ENCODE results near the gene PSMC3.
A peak's percentile ranks its signal among the peaks of the same experiment; 100 is the strongest.

Gene PSMC3

GRCh38 chr11:47426062-47426956 lies at the start of gene PSMC3:
PSMC3 (minus strand) TSS chr11:47426439; CDS start chr11:47426279, 160 bp downstream.
- peak within 1 kb of the TSS; percentile 71 to 98 for H3K4me3 ChIP-seq (ENCODE audit: low read length in 2 of 2)
- peaks cover 18% of the 10 kb centered on the region for H3K4me1 ChIP-seq (ENCODE audit: control insufficient read depth, insufficient read depth, low read length)
- peak within 1 kb of the TSS; percentile 83 to 96 for H3K9ac ChIP-seq (ENCODE audit: low read length in 2 of 2)

GRCh38 chr11:47470671-47471070 lies 44.4 kb upstream of the PSMC3 start:
- Histone ChIP-seq H3K9ac (ENCODE audit: low read length in 2 of 2) (no peak overlapping the region), H3K36me3 (ENCODE audit: control insufficient read depth in 2 of 2, insufficient read depth in 2 of 2, low read length in 2 of 2) (peaks cover 49 to 54% of the 10 kb centered on the region in 2 donors), H3K4me3 (ENCODE audit: low read length in 2 of 2) (no peak overlapping the region), H3K4me1 (ENCODE audit: control insufficient read depth, insufficient read depth, low read length) (peaks cover 41% of the 10 kb centered on the region), H3K27ac (ENCODE audit: low read length) (peak overlapping the region; percentile 41), H3K27me3 (ENCODE audit: control insufficient read depth in 1 of 2, insufficient read depth in 2 of 2, low read length in 2 of 2) (no peaks in the 10 kb centered on the region), H3K9me3 (ENCODE audit: control insufficient read depth in 2 of 2, low read length in 2 of 2) (no peaks in the 10 kb centered on the region)

More at GRCh38 chr11:47426062-47426956, at the start of gene PSMC3:
- H3K9me3 ChIP-seq (ENCODE audit: control insufficient read depth in 2 of 2, low read length in 2 of 2) = no peaks in the 10 kb centered on the region
- peaks cover 17 to 23% of the 10 kb centered on the region in 2 donors for H3K36me3 ChIP-seq (ENCODE audit: control insufficient read depth in 2 of 2, insufficient read depth in 2 of 2, low read length in 2 of 2)
- no peaks in the 10 kb centered on the region for H3K27me3 ChIP-seq (ENCODE audit: control insufficient read depth in 1 of 2, insufficient read depth in 2 of 2, low read length in 2 of 2)
- peak within 1 kb of the TSS; percentile 89 for H3K27ac ChIP-seq (ENCODE audit: low read length)

- no peaks in the 10 kb centered on the region for H3K9me3 ChIP-seq (ENCODE audit: control insufficient read depth in 2 of 2, low read length in 2 of 2)
- H3K9ac ChIP-seq (ENCODE audit: low read length in 2 of 2) = no peak overlapping the region
- no peak overlapping the region for H3K4me3 ChIP-seq (ENCODE audit: low read length in 2 of 2)
- no peaks in the 10 kb centered on the region for H3K27me3 ChIP-seq (ENCODE audit: control insufficient read depth in 1 of 2, insufficient read depth in 2 of 2, low read length in 2 of 2)
- H3K27ac ChIP-seq (ENCODE audit: low read length) = peak overlapping the region; percentile 76
- H3K4me1 ChIP-seq (ENCODE audit: control insufficient read depth, insufficient read depth, low read length) = peaks cover 46% of the 10 kb centered on the region
- peaks cover 40 to 48% of the 10 kb centered on the region in 2 donors for H3K36me3 ChIP-seq (ENCODE audit: control insufficient read depth in 2 of 2, insufficient read depth in 2 of 2, low read length in 2 of 2)
Measured at GRCh38 chr11:47469361-47470179, 43.3 kb upstream of the PSMC3 start.

DNA sequence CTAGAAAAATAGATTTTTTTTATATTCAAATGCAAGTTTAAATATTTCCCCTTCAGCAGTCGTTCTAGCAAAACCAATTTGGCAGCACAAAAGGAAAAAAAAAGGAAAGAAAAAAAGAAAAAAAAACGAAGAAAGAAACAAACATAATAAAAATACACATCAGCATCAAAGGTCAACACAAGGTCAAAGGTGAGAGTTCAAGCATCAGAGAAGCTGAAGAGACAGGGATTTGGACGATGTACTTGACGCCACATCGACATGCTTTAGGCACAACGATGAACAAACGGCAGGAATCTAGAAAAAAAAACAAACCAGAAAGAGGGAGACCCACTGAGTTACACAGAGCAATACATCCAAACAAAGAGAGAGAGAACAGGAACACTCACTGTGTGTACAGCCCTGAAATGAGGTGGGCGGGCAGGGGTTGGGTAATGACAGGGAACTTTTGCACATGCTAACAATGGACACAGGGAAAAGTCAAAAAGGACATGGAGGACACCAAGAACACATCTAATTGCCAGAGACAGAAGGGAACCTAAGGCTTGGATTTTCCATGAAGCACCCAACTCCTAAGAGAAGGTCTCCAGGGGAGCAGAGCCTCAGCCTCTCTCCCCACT lies 42.5 kb upstream of the PSMC3 start:
- peak overlapping the region; percentile 76 for H3K27ac ChIP-seq (ENCODE audit: low read length)
- no peak overlapping the region for H3K4me3 ChIP-seq (ENCODE audit: low read length in 2 of 2)
- H3K27me3 ChIP-seq (ENCODE audit: control insufficient read depth in 1 of 2, insufficient read depth in 2 of 2, low read length in 2 of 2) = no peaks in the 10 kb centered on the region

DNA sequence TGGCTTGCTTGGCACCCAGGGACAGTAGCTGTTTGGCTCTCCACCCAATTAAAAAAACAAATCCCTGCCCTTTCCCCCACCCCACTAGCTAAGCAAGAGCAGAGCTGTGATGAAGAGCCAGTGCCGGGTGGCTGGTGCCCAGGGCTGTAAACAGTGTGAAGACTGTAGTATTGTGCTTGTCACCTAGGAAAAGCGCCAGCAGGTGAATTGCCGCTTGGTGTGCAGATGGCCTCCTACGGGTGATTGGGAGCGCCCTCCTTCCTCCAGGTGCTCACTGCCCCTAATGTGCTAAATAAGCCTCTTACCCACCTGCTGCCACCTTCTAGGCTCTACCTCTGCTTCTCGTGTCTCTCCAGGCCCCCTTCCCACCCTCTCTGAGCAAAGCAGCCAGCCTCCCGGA lies 41.1 kb upstream of the PSMC3 start:
- H3K9me3 ChIP-seq (ENCODE audit: control insufficient read depth in 2 of 2, low read length in 2 of 2) = no peaks in the 10 kb centered on the region
- peak overlapping the region; percentile 76 for H3K27ac ChIP-seq (ENCODE audit: low read length)
- no peaks in the 10 kb centered on the region for H3K27me3 ChIP-seq (ENCODE audit: control insufficient read depth in 1 of 2, insufficient read depth in 2 of 2, low read length in 2 of 2)
- peaks cover 26 to 31% of the 10 kb centered on the region in 2 donors for H3K36me3 ChIP-seq (ENCODE audit: control insufficient read depth in 2 of 2, insufficient read depth in 2 of 2, low read length in 2 of 2)
- peak overlapping the region in 1 of 2 donors; percentile 8 for H3K9ac ChIP-seq (ENCODE audit: low read length in 2 of 2)
- H3K4me1 ChIP-seq (ENCODE audit: control insufficient read depth, insufficient read depth, low read length) = peaks cover 46% of the 10 kb centered on the region
- H3K4me3 ChIP-seq (ENCODE audit: low read length in 2 of 2) = peak overlapping the region in 1 of 2 donors; percentile 44

More for the DNA sequence above, 42.5 kb upstream of the PSMC3 start:
- Histone ChIP-seq H3K36me3 (ENCODE audit: control insufficient read depth in 2 of 2, insufficient read depth in 2 of 2, low read length in 2 of 2) (peaks cover 38 to 44% of the 10 kb centered on the region in 2 donors), H3K4me1 (ENCODE audit: control insufficient read depth, insufficient read depth, low read length) (peaks cover 46% of the 10 kb centered on the region), H3K9ac (ENCODE audit: low read length in 2 of 2) (no peak overlapping the region), H3K9me3 (ENCODE audit: control insufficient read depth in 2 of 2, low read length in 2 of 2) (no peaks in the 10 kb centered on the region)

GRCh38 chr11:47466701-47467250 lies 40.5 kb upstream of the PSMC3 start:
- H3K27ac ChIP-seq (ENCODE audit: low read length) = peak overlapping the region; percentile 76
- H3K36me3 ChIP-seq (ENCODE audit: control insufficient read depth in 2 of 2, insufficient read depth in 2 of 2, low read length in 2 of 2) = peaks cover 20 to 28% of the 10 kb centered on the region in 2 donors
- H3K4me1 ChIP-seq (ENCODE audit: control insufficient read depth, insufficient read depth, low read length) = peaks cover 44% of the 10 kb centered on the region
- peak overlapping the region in 1 of 2 donors; percentile 44 for H3K4me3 ChIP-seq (ENCODE audit: low read length in 2 of 2)
- no peaks in the 10 kb centered on the region for H3K9me3 ChIP-seq (ENCODE audit: control insufficient read depth in 2 of 2, low read length in 2 of 2)
- no peaks in the 10 kb centered on the region for H3K27me3 ChIP-seq (ENCODE audit: control insufficient read depth in 1 of 2, insufficient read depth in 2 of 2, low read length in 2 of 2)
- peak overlapping the region; percentile 8 to 21 for H3K9ac ChIP-seq (ENCODE audit: low read length in 2 of 2)

DNA sequence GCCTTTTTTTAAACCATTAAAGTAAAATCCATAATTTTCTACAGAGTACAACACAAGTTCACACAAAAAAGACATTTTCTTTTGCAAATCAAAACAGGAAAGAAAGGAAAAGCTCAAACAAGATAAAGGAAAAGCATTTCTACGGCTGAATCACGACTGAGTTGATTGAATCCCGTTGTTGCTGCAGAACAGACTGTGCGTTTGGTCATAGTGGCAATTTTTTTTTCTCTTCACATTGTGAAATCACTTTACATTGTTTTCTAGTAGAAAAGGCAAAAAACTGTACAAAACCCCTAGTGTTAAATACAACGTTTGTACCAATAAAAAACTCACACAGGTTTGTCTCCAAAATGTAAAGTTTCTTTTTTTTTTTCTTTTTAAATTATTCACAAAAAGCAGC lies 40.0 kb upstream of the PSMC3 start:
- Histone ChIP-seq H3K36me3 (ENCODE audit: control insufficient read depth in 2 of 2, insufficient read depth in 2 of 2, low read length in 2 of 2) (peaks cover 14 to 25% of the 10 kb centered on the region in 2 donors), H3K27ac (ENCODE audit: low read length) (peak overlapping the region; percentile 76), H3K4me3 (ENCODE audit: low read length in 2 of 2) (no peak overlapping the region), H3K9ac (ENCODE audit: low read length in 2 of 2) (no peak overlapping the region), H3K9me3 (ENCODE audit: control insufficient read depth in 2 of 2, low read length in 2 of 2) (no peaks in the 10 kb centered on the region), H3K4me1 (ENCODE audit: control insufficient read depth, insufficient read depth, low read length) (peaks cover 38% of the 10 kb centered on the region), H3K27me3 (ENCODE audit: control insufficient read depth in 1 of 2, insufficient read depth in 2 of 2, low read length in 2 of 2) (no peaks in the 10 kb centered on the region)

DNA sequence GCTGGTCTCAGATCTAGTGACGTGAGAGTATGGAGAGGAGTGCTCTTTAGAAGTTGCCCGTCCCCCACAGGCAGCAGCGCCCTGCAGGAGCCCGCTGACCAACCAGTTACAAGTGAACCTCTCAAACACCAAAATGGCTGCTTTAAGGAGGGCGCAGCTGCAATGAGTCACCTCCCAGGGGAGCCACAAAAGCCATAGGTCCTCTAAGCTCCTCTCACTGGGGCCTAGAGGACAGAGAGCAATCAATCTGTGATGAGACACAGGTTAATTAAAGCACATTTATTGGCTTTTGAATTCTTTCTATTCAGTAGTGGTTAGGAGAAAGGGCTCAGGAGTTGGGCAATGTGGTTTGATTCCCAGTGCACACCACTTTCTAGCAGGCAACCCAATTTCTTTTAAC lies 38.2 kb upstream of the PSMC3 start:
- H3K9ac ChIP-seq (ENCODE audit: low read length in 2 of 2) = peak overlapping the region in 1 of 2 donors; percentile 13
- H3K27ac ChIP-seq (ENCODE audit: low read length) = no peak overlapping the region
- no peaks in the 10 kb centered on the region for H3K27me3 ChIP-seq (ENCODE audit: control insufficient read depth in 1 of 2, insufficient read depth in 2 of 2, low read length in 2 of 2)
- peaks cover 5 to 14% of the 10 kb centered on the region in 2 donors for H3K36me3 ChIP-seq (ENCODE audit: control insufficient read depth in 2 of 2, insufficient read depth in 2 of 2, low read length in 2 of 2)
- H3K9me3 ChIP-seq (ENCODE audit: control insufficient read depth in 2 of 2, low read length in 2 of 2) = no peaks in the 10 kb centered on the region
- peaks cover 26% of the 10 kb centered on the region for H3K4me1 ChIP-seq (ENCODE audit: control insufficient read depth, insufficient read depth, low read length)
- no peak overlapping the region for H3K4me3 ChIP-seq (ENCODE audit: low read length in 2 of 2)

GRCh38 chr11:47461876-47462275 lies 35.6 kb upstream of the PSMC3 start:
- peaks cover 5 to 12% of the 10 kb centered on the region in 2 donors for H3K36me3 ChIP-seq (ENCODE audit: control insufficient read depth in 2 of 2, insufficient read depth in 2 of 2, low read length in 2 of 2)
- H3K9me3 ChIP-seq (ENCODE audit: control insufficient read depth in 2 of 2, low read length in 2 of 2) = no peaks in the 10 kb centered on the region
- H3K27ac ChIP-seq (ENCODE audit: low read length) = no peak overlapping the region

More at GRCh38 chr11:47461876-47462275, 35.6 kb upstream of the PSMC3 start:
- Histone ChIP-seq H3K4me1 (ENCODE audit: control insufficient read depth, insufficient read depth, low read length) (peaks cover 15% of the 10 kb centered on the region), H3K27me3 (ENCODE audit: control insufficient read depth in 1 of 2, insufficient read depth in 2 of 2, low read length in 2 of 2) (no peaks in the 10 kb centered on the region), H3K9ac (ENCODE audit: low read length in 2 of 2) (no peak overlapping the region), H3K4me3 (ENCODE audit: low read length in 2 of 2) (no peak overlapping the region)
